Stimulated activated CD8-positive, alpha-beta memory T cell treated with anti-CD3 and anti-CD28 coated beads, Interleukin-15, amount 100 ng/mL, for 4 hours (primary cell): ENCODE measurements around the gene EFHD1.

Source experiments
- DNase-seq, 2 donors: peaks; one replicate each; pipeline ENCODE4 v3.0.0-alpha.2; 2020; ENCODE audit warnings: low read depth in 2 of 2

EFHD1 gene

GRCh38 chr2:232633413-232634205, at the start of gene EFHD1:
EFHD1 (plus strand) TSS chr2:232633604; CDS start chr2:232633705, 101 bp downstream.
- DNase-seq, result peak; percentile 4 to 39

GRCh38 chr2:232584238-232584637, 49.2 kb upstream of the EFHD1 start:
- no peak for DNase-seq

- no peak for DNase-seq
Measured at GRCh38 chr2:232586943-232587505, 46.4 kb upstream of the EFHD1 start.

GRCh38 chr2:232587512-232587911, 45.9 kb upstream of the EFHD1 start:
- DNase-seq, result no peak

- no peak for DNase-seq
Measured at GRCh38 chr2:232588031-232588430, 45.4 kb upstream of the EFHD1 start.

- no peak for DNase-seq
Measured at GRCh38 chr2:232588680-232589585, 44.5 kb upstream of the EFHD1 start.

GRCh38 chr2:232592772-232593395, 40.5 kb upstream of the EFHD1 start:
- DNase-seq, result no peak

- no peak for DNase-seq
Measured at GRCh38 chr2:232593982-232594381, 39.4 kb upstream of the EFHD1 start.

- DNase-seq, result no peak
Measured at GRCh38 chr2:232597362-232598079, 35.9 kb upstream of the EFHD1 start.

- no peak for DNase-seq
Measured at GRCh38 chr2:232598293-232598692, 35.1 kb upstream of the EFHD1 start.

GRCh38 chr2:232600053-232600773, 33.2 kb upstream of the EFHD1 start:
- no peak for DNase-seq

GRCh38 chr2:232603283-232603682, 30.1 kb upstream of the EFHD1 start:
- no peak for DNase-seq

GRCh38 chr2:232604535-232604934, 28.9 kb upstream of the EFHD1 start:
- no peak for DNase-seq

- no peak for DNase-seq
Measured at GRCh38 chr2:232607011-232607410, 26.4 kb upstream of the EFHD1 start.

GRCh38 chr2:232609607-232610006, 23.8 kb upstream of the EFHD1 start:
- DNase-seq, result no peak

GRCh38 chr2:232610081-232610480, 23.3 kb upstream of the EFHD1 start:
- DNase-seq, result no peak

- DNase-seq, result no peak
Measured at GRCh38 chr2:232611061-232611460, 22.3 kb upstream of the EFHD1 start.

- DNase-seq, result peak in 1 of 2 donors; percentile 36
Measured at GRCh38 chr2:232611559-232612218, 21.7 kb upstream of the EFHD1 start.

GRCh38 chr2:232613538-232614134, 19.8 kb upstream of the EFHD1 start:
- no peak for DNase-seq

- no peak for DNase-seq
Measured at GRCh38 chr2:232615339-232615738, 18.1 kb upstream of the EFHD1 start.
